Tongue (tissue), 2 donors: ENCODE results near the gene PLEKHB1. TPM values are rescaled to one million over a fixed set of nuclear protein-coding genes. Genes with fewer than 3 reads are reported as not detected.

Experiments used
- DNase-seq: peaks from one replicate; pipeline ENCODE4 v3.0.0-alpha.2; 2015
- total RNA-seq: library from RNA; depleted of rRNA; stranded (reverse); fragments of >200 nt; gene quantifications from one replicate; pipeline ENCODE4 v1.2.3, GENCODE V29; 2014

Gene PLEKHB1
- total RNA-seq, 1 donor from 2014 or later, result 4.5 TPM

DNA sequence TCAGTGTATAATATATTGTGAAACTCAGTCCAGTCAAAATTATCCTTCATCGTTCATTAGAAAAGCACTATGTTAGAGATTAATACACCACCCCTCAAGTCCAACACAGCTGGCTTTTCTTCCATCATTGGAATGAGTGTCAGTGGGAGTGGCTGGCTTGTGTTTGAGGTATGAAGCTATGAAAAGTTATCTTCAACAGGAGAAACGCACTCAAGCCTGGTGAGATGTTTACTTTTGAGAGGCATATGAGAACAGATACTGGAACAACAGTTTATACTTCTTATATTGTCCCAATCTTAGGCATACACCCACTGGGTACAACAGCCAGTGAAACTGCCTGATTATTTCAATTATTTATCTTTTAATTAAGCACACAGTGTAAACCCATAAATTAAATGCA, 34.3 kb downstream of the PLEKHB1 start:
- no peak for DNase-seq

DNA sequence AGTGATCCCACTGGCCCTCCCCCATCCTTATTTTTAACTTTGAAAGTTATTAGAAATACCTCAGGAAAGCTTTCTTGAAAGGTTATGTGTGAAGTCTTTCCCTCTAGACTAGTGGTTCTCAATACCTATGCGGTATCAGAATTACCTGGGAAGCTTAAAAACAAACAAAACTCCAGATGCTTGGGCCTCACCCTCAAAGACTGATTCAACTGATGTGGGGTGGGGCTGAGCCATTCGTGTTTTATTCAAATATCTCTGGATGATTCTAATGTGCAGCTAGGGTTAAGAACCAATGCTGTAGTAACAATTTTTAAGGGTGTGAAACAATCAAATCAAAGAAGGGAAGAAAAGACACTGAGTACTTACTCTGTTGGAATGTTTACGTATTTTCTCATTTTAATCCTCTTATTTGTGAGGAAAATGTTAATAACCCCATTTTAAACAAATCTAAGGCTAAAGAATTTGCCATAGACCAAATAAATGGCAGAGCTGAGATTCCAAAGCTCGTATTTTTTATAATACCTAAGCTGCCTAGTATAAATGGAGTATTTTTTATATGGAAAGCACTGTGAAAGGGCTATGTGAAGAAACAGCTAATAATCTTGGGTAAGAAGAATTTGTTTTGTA, 47.6 kb downstream of the PLEKHB1 start:
- DNase-seq, result no peak

DNA sequence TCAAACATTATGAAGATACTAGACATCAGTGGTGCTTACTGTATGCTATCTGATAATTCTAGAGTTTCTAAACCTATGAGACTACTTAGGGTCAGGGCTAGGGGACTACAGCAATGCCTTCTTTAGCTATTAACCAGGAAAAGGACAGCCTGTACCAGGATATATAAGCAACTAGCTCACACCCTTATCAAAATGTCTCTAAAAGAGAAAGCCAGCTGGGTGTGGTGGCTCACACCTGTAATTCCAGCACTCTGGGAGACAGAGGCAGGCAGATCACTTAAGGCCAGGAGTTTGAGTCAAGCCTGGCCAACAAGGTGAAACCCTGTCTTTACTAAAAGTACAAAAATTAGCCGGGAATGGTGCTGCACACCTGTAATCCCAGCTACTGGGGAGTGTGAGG, 58.7 kb downstream of the PLEKHB1 start:
- DNase-seq, result no peak

DNA sequence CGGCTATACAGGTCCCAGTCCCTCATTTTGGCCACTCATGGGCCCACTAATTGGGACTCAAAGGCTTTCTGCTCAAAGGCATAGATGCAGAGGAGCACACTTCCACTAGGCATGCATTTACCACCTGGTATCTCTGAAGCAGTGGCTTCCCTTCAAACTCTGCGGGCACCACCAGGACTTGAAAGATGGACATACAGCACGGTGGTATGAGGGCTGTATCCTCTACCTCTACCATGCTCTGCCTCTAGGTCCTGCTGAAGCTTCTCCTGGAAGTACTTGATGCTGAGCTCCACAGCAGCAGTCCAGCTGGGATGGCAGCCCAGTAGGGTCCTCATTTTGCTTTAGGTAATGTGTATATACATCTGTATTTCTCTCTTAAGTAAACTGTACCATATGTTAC, 64.6 kb downstream of the PLEKHB1 start:
- DNase-seq, result no peak

Other genes with a start within 250 kb of the PLEKHB1 start
- gene FAM168A, start 48.5 kb upstream of the PLEKHB1 start, total RNA-seq, result 28.8 TPM
- 158 TPM for gene RAB6A, start 114.5 kb downstream of the PLEKHB1 start, total RNA-seq
- 19.8 TPM for gene MRPL48, start 141.3 kb downstream of the PLEKHB1 start, total RNA-seq
- gene COA4, start 230.3 kb downstream of the PLEKHB1 start, total RNA-seq, result 45.6 TPM
- gene PAAF1, start 230.4 kb downstream of the PLEKHB1 start, total RNA-seq, result 20.1 TPM